ENCODE measurements around the gene FOXO3. TPM values are rescaled to one million over a fixed set of nuclear protein-coding genes. Genes with fewer than 3 reads are reported as not detected.

Gene FOXO3
- total and polyA plus RNA-seq, 2 of the 8 experiments (the other 6 are each of a cell fraction or from before 2014, with no cell fraction given): 13.1 to 19.3 TPM

DNA sequence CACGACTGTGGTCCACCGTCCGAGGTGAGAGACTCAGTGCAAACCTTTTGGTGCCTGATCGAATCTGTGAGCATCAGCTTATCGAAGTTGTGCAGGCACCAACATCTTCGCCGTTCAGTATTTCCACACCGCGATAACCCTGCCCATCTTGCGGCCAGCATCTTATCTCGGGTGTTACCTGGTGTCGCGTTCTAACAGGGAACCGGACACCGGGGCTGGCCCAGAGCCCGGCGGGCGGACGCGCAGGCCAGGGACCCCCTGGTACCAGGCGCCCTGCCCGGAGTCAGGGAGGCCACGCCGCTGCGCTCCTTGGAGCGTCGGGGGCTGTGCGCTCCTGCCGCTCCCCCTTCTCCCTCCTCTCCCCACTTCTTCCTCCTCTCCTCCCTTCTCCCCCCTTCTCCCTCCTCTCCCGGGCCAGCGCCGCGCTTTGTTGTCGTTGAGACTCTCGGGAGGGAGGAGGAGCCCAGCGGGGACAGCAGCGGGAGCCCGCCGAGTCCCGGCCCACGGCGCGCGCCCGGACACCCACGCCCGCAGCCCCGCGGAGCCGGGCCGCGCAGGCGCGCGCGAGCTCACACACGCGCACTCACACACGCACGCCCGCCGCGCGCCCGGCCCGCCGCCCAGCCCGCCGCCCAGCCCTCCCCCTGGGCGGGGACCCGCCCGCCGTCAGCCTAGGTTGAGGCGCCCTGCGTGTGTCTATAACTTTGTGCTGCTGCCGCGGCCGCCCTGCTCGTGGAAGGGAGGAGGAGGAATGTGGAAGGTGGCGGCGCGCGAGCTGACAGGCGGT lies 1.4 kb upstream of the FOXO3 start:
- ChIA-PET POLR2A (ENCODE audit: partially characterized antibody) (interaction anchor here (0.8 to 1.6 kb wide), 7 partner anchors 14 to 535 kb away, joined by 3 to 8 read pairs (median 4); partner anchors contain the start of genes ARMC2 and SESN1), CTCF (ENCODE audit: partially characterized antibody) (interaction anchor here (0.8 to 4.3 kb wide), 4 partner anchors 14 to 181 kb away, joined by 3 to 26 read pairs (median 3); no protein-coding TSS in a partner anchor)
- H3K36me3 ChIP-seq (ENCODE audit: control insufficient read depth in 2 of 4, insufficient read depth in 4 of 4, low read length in 3 of 4): no peaks in the 10 kb centered on the region
- H3K4me2 ChIP-seq (ENCODE audit: insufficient read depth in 1 of 2, low read depth in 2 of 2, low read length in 2 of 2): peak overlapping the region; percentile 97 to 100
- no peak overlapping the region for H3K14ac ChIP-seq (ENCODE audit: insufficient read length)
- no peak overlapping the region for H2BK20ac ChIP-seq (ENCODE audit: low read length)
- H3K4ac ChIP-seq (replicated peaks; ENCODE audit: insufficient read length, low read depth, low read length): peak overlapping the region; percentile 27
- FAIRE-seq (no peak), DNase-seq (ENCODE audit: low read depth in 1 of 2, low spot score in 2 of 2) (peak in 1 of 2 experiments; percentile 82)
- H3K27me3 ChIP-seq (replicated peaks in 1 of 4; ENCODE audit: control insufficient read depth in 3 of 4, extremely low read depth in 1 of 4, insufficient read depth in 3 of 4, low read length in 3 of 4): peaks cover 0 to 23% (median 11%) of the 10 kb centered on the region in 4 experiments; a peak in 6 of 7 replicates
- H3K4me3 ChIP-seq (ENCODE audit: extremely low read depth in 1 of 4, insufficient read depth in 2 of 4, low read depth in 3 of 4, low read length in 4 of 4): peak overlapping the region; percentile 86 to 99 (median 92)
- H2AFZ ChIP-seq (ENCODE audit: low read length): peak overlapping the region; percentile 98
- peaks cover 0 to 4% of the 10 kb centered on the region in 2 experiments for H4K20me1 ChIP-seq (replicated peaks in 1 of 2; ENCODE audit: control insufficient read depth in 1 of 2, insufficient read depth in 2 of 2, low read length in 2 of 2)
- WGBS, 2 experiments (ENCODE audit: extremely low coverage in 1 of 2, insufficient coverage in 1 of 2, insufficient read length in 1 of 2, insufficient replicate concordance in 2 of 2, low coverage in 1 of 2, low lambda C conversion rate in 2 of 2, missing lambda C conversion rate in 1 of 2): 0% methylated on average over 25 of the region's 84 CpGs; no CpG with 5 or more reads in 1 of the 2 experiments
- H2BK120ac ChIP-seq (replicated peaks; ENCODE audit: low read depth, low read length): peak overlapping the region; percentile 5
- peaks cover 20% of the 10 kb centered on the region for H3K23me2 ChIP-seq (ENCODE audit: low read depth, low read length)
- H3K9ac ChIP-seq (replicated peaks in 1 of 4; ENCODE audit: extremely low read depth in 1 of 4, low read depth in 3 of 4, low read length in 3 of 4): peak overlapping the region; percentile 51 to 71 (median 66)
- no peak overlapping the region for H3K27ac ChIP-seq (ENCODE audit: low read depth, low read length)
- peak overlapping the region; percentile 78; the same call in 1 of the 2 replicates for H2BK5ac ChIP-seq (ENCODE audit: low read depth, low read length)
- H2BK15ac ChIP-seq (ENCODE audit: low read length): peak overlapping the region; percentile 83; the same call in 1 of the 2 replicates
- H3K79me2 ChIP-seq (ENCODE audit: control insufficient read depth in 1 of 2, insufficient read depth in 2 of 2, low read length in 2 of 2): peaks cover 0 to 20% of the 10 kb centered on the region in 2 experiments; a peak in 3 of 4 replicates
- peak overlapping the region; percentile 84 for H2BK12ac ChIP-seq (ENCODE audit: low read depth, low read length)
- peak overlapping the region; percentile 65 for H3K56ac ChIP-seq (replicated peaks; ENCODE audit: insufficient read length, low read depth, low read length)
- peak overlapping the region; percentile 53; the same call in 1 of the 2 replicates for H4K8ac ChIP-seq (ENCODE audit: extremely low read depth, insufficient read depth, low read length)
- H3K23ac ChIP-seq (ENCODE audit: insufficient read length): no peak overlapping the region
- peak overlapping the region; percentile 81 for H3K18ac ChIP-seq (ENCODE audit: extremely low read depth, low read length)
- H4K91ac ChIP-seq (replicated peaks; ENCODE audit: insufficient read length, low read length): peak overlapping the region; percentile 44
- no peaks in the 10 kb centered on the region for H3K9me3 ChIP-seq (ENCODE audit: insufficient read depth in 2 of 2, low read depth in 1 of 2, low read length in 1 of 2)
- H3K79me1 ChIP-seq (ENCODE audit: low read depth, low read length): no peaks in the 10 kb centered on the region
- H4K5ac ChIP-seq (ENCODE audit: insufficient read length, low read depth, low read length): peak overlapping the region; percentile 18
- H2AK5ac ChIP-seq (ENCODE audit: low read depth, low read length): no peak overlapping the region
- H3K4me1 ChIP-seq (replicated peaks in 1 of 4; ENCODE audit: control insufficient read depth in 3 of 4, insufficient read depth in 4 of 4, low read length in 3 of 4): peaks cover 5 to 13% (median 7%) of the 10 kb centered on the region in 4 experiments
- TF ChIP-seq FOSL1 (IDR thresholded peaks at IDR 0.05; ENCODE audit: insufficient read depth, low read depth, low read length) (no peak), ATF2 (IDR thresholded peaks at IDR 0.05; ENCODE audit: low read length) (no peak), USF2 (IDR thresholded peaks at IDR 0.05; ENCODE audit: low read length) (no peak), POLR2AphosphoS5 (IDR thresholded peaks at IDR 0.05; ENCODE audit: low read depth, low read length) (no peak), SIN3A (conservative IDR thresholded peaks at IDR 0.05 in 1 of 2, IDR thresholded peaks at IDR 0.05 in 1 of 2; ENCODE audit: low read depth in 1 of 2, low read length in 2 of 2) (peak in 1 of 2 experiments; percentile 41; a peak in 1 of 4 replicates), CREB1 (IDR thresholded peaks at IDR 0.05) (no peak), SIX5 (IDR thresholded peaks at IDR 0.05; ENCODE audit: low read depth, low read length) (no peak)
